MM.1S (cell line): ENCODE measurements around the gene FABP7.

Experiments used
- CTCF ChIP-seq: fragments of 300-600 bp; sonication (generic); IDR thresholded peaks from 2 replicates; pipeline ENCODE4 v1.5.1; 2016; ENCODE audit warnings: antibody characterized with exemption, low read length, mixed read lengths
- EZH2 ChIP-seq: fragments of 300-600 bp; sonication (generic); optimal IDR thresholded peaks from 2 replicates; pipeline ENCODE3; 2017; ENCODE audit warnings: low read depth, mild to moderate bottlenecking, antibody characterized with exemption, low read length, mixed read lengths
- EZH2phosphoT487 ChIP-seq: fragments of 300-600 bp; sonication (generic); IDR thresholded peaks from 2 replicates; pipeline ENCODE4 v1.6.1; 2018; ENCODE audit warnings: antibody characterized with exemption, low read length

- TF ChIP-seq CTCF: no peak
- no peak for TF ChIP-seq EZH2
- TF ChIP-seq EZH2phosphoT487: no peak
These were observed 19.7 kb downstream of the FABP7 start for GRCh38 chr6:122799140-122799745.
